Smooth muscle cell of the brain vasculature (primary cell): Measurements from ENCODE around the gene DNAH11.
A peak's percentile ranks its signal among the peaks of the same experiment; 100 is the strongest.
"Not testable (repeated sequence)": the region's sequence is repeated elsewhere in the genome, so short reads cannot be mapped to it uniquely, and the experiment has no call there.

Experiments used
- DNase-seq: peaks from one replicate; pipeline ENCODE4 v3.0.0-alpha.2; 2012; ENCODE audit warnings: low read depth, low spot score

The DNAH11 gene

DNA sequence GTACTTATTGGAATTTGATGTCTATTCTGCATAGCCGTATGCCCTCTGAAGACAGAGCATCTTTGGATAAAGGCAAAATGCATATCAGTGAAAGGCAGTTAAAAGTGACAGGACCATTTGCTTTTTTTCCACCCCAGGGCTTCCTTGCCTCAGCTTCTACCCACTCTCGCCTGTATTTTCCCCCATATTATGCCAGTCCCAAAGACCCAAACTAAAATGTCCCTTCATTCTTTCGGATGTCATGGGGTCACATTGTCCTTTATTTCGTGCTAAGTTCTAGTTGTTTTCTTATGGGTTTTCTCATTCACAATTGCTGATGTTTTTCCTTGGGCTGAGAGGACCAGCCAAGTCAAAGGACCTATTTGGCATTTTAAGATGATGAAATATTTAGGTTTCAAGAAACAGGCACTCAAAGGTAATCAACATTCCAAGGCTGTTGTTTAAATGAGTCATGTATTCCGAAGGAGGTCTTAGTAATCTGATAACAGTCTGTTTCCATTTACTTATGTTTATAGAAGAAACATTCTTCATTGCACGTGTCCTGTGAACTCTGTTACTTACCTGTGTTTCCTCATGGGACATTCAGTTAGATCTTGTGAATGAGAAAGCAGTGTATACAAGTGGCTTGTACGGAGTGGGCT is 74.1 kb downstream of the DNAH11 start:
- DNase-seq = no peak

- DNase-seq = no peak
These were observed 74.7 kb downstream of the DNAH11 start for GRCh38 chr7:21617513-21617912.

DNA sequence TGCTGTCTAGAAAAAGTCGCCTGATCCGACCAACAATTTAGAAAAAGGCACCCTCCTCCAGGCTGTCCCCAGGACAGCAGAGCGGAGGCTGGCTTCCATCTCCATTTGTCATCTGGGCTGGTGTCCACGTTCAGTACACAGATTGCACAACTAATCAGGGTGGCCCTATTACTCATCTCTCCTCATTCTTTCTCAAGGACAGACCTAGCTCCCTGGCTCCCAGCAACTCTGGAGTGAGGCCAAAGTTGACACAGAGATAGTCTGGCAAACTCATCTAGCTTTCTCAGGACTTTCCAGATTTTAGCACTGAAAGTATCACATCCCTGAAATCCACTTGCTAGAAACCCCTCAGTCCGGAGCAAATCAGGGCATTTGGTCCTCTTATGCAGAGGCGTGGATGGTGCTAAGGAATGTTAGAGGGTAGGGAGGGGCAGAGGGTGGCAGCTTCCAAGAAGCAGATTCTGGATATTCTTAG is 75.1 kb downstream of the DNAH11 start:
- DNase-seq = peak; percentile 15

DNA sequence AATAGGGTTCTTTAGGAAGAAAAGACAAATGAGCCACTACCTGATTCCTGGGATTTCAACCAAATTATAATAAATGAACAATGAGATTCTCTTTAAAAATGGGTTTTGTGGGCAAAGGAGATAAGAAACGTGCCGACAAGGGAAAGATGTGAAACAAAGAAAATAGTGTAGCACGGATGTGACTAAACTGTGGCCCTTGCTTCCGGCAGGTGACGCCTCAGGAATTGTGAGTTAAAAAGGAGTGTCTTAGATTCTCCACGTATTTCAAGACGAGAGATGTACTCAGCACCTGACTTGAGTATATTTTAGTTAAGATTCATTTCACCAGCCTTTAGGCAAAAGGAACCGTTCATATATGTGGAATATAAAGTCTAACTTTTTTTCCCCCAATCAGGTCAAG is 75.9 kb downstream of the DNAH11 start:
- DNase-seq = no peak

- no peak for DNase-seq
These were observed 77.2 kb downstream of the DNAH11 start for GRCh38 chr7:21620054-21620453.

- no peak for DNase-seq
These were observed 81.5 kb downstream of the DNAH11 start for GRCh38 chr7:21624320-21624719.

DNA sequence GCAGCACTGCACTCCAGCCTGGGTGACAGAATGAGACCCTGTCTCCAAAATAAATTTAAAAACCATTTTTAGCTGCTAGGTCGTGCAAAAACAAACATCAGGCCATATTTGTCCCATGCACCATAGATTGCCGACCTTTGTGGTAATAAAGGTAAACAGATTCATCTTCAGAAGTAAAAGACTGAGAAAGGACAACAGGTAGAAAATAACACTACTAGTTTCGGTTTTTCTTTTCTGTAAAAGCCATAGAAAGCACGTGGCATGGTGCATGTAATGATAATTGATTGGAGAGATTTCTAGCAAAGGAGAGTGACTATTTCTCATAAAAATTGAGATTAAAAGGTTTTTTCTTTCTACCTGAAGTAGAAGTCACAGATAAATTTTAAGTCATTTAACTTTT is 93.9 kb downstream of the DNAH11 start:
- DNase-seq = no peak

DNA sequence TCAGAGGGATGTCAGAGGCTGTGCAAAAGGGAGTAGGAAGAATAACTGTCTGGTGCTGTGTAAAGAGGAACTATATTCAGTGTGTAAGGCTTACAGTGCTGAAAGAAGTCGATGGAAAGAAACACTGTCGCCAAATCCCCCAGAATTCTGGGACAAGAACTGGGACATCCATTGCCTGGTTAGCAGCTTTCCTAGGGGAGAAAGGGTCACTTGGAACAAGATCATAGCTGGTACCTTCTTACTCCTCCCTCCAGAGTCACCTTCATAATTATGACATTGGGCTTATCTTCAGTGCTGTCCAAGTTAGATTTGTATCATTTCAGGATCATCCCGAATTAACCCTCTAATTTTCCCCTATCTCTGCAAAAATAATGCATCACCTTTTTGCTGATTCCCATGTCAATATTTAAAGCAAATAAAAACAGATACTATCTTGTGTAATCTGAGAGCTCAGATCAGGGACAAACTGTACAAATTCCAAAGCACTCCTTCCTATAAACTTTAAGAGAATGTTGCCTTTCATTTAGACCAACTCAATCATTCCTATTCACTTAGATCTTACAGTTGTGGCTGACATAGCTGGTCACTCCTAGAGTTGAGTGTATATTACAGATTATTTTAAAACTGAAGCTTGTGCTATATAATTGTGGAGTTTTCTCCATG is 96.5 kb downstream of the DNAH11 start:
- no peak for DNase-seq

GRCh38 chr7:21640105-21640504 is 97.3 kb downstream of the DNAH11 start:
- DNase-seq = no peak

DNA sequence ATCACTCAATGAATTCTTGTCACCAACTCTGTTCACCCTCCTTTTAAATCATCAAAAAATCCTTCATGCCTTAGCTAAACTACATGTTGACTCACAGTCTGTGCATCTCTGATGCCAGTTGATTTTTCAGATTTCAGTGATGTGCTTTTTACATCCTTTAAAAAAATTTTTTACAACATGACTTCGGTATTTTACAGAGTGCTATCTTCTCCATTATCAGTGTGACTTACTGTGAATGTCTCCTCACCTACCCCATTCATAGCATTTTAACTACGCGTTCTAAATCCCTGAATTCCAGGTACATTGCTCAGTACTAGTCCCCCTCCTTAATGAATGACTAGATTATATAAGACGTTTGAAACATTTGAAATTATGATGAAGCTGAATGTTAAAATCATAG is 98.7 kb downstream of the DNAH11 start:
- DNase-seq = no peak

GRCh38 chr7:21642422-21642821 is 99.6 kb downstream of the DNAH11 start:
- DNase-seq = no peak

GRCh38 chr7:21651697-21652096 is 108.9 kb downstream of the DNAH11 start:
- DNase-seq = no peak

DNA sequence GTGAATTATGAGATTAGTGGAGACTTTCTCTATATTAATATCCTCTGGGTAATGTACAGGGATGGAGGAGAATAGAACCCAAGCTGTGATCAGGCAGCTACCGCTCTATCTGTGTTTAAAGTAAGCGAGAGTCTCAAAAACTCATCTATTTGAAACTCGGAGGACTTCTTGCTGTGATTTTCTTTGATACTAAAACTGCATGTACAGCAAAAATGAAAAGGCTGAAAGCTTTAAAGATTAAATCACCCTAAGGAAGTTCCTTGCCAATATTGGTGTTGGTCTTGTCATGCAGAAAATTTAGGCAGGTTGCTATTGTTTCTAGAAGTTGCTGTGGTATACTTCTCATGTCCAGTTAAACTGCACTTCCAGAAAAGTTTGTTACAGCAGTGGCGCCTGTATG is 110.8 kb downstream of the DNAH11 start:
- no peak for DNase-seq

GRCh38 chr7:21656081-21656480 is 113.2 kb downstream of the DNAH11 start:
- no peak for DNase-seq

GRCh38 chr7:21656796-21657195 is 114.0 kb downstream of the DNAH11 start:
- DNase-seq = no peak

- no peak for DNase-seq
These were observed 127.7 kb downstream of the DNAH11 start for GRCh38 chr7:21670496-21670895.

DNA sequence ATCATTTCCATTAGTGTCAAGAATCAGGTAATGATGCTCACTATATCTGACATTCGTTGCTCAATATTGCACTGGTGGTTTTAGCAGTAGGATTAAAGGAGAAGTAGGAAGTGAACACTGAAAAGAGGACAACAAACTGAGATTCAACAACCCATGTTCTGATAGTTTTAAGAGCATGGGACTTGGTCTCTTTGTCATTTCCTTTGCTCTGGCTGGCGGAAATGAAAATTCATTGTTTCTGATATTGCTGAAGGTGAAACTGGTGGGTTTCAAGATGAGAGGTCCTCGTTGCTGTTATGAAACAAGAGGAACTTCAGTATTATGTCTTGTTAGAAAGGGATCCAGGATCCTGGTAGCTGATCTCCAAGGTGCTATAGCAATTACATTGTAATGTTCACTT is 129.0 kb downstream of the DNAH11 start:
- no peak for DNase-seq

DNA sequence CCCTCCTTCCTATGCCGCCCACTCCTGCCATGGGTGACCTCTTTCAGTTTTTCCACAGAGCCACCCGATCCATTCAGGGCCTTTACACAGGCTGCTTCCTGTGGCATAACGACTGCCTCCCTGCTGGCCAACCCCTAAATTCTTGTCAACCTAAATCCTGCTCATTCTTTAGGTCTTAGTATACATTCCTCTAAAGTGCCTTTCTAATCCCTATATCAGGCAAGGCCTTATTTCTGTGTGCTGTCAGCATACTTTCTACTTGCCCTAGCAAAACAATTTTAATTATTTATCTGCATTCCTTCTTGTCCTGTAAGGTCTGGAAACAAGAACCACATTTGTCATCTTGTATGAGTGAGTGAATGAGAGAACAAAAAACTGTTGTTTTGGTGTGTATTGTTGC is 132.4 kb downstream of the DNAH11 start:
- DNase-seq = no peak

DNA sequence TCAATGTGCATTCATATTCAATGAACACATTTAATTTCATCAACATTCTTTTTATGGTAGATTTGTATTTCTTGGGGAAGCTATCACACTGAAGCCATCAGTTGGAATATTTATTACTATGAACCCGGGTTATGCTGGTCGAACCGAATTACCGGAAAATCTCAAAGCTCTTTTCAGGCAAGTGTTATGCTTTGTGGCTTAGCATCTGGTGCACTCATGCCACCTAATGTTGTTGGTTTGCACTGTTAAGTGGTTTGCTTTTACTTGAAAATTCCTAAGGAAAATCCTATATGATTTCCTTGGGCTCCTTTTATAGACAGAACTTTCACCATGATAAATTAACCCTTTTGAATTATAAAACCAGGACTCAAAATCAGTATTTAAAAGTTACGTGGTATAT is 147.9 kb downstream of the DNAH11 start:
- DNase-seq = no peak

GRCh38 chr7:21691146-21691545 is 148.3 kb downstream of the DNAH11 start:
- DNase-seq = not testable (repeated sequence)

GRCh38 chr7:21700587-21700986 is 157.7 kb downstream of the DNAH11 start:
- DNase-seq = not testable (repeated sequence)

DNA sequence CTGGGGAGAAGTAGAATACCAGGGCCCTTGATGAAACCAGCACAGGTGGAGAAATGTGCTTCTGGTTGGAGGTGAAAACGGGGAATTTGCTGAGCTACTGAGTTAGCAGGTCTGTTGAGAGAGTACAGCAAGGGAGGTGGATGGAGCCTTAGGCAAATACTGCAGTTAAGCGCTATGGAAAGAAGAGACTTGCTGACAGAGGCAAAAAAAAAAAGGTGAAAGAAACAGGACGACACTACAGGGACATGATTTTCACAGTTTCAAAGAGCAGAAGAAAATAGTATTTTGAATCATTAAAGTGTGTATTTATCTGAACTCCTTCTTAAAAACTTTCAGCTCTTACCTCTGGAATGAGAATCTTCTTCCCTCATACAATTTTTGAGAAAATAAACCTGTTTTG is 159.5 kb downstream of the DNAH11 start:
- DNase-seq = no peak

DNA sequence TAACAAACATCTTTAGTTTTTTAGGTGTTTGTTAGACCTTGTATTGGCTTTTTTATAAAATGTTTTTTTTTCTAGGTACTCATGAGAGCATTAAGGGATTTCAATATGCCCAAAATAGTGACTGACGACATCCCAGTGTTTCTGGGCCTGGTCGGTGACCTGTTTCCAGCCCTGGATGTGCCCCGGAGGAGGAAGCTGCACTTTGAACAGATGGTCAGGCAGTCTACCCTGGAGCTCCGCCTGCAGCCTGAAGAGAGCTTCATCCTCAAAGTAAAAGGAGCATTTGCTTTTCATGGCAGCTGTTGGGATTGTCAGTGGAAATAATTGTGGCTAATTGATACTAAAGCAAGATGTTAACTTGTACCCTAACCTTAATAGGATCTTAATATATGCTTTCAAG is 161.5 kb downstream of the DNAH11 start:
- DNase-seq = no peak

GRCh38 chr7:21706131-21706530 is 163.3 kb downstream of the DNAH11 start:
- no peak for DNase-seq
